OCI-M1 (cell line): ENCODE results near the gene PREX1.

Source experiments
- DNase-seq: peaks from one replicate; lab custom pipeline; 2025; lab: John Stamatoyannopoulos, UW

Gene PREX1

GRCh38 chr20:48682529-48683363, 145.1 kb downstream of the PREX1 start:
- DNase-seq, result peak; percentile 68

GRCh38 chr20:48681873-48682426, 145.8 kb downstream of the PREX1 start:
- DNase-seq, result no peak

- no peak for DNase-seq
Observed at GRCh38 chr20:48681201-48681872, 146.5 kb downstream of the PREX1 start.

GRCh38 chr20:48680650-48681049, 147.1 kb downstream of the PREX1 start:
- DNase-seq, result no peak

- DNase-seq, result no peak
Observed at GRCh38 chr20:48679599-48679998, 148.2 kb downstream of the PREX1 start.

- no peak for DNase-seq
Observed at GRCh38 chr20:48679011-48679410, 148.8 kb downstream of the PREX1 start.

- DNase-seq, result no peak
Observed at GRCh38 chr20:48678421-48678820, 149.4 kb downstream of the PREX1 start.

GRCh38 chr20:48676795-48677460, 150.9 kb downstream of the PREX1 start:
- DNase-seq, result no peak

- no peak for DNase-seq
Observed at GRCh38 chr20:48676125-48676524, 151.7 kb downstream of the PREX1 start.

- DNase-seq, result no peak
Observed at GRCh38 chr20:48674461-48674860, 153.3 kb downstream of the PREX1 start.

- no peak for DNase-seq
Observed at GRCh38 chr20:48673507-48673906, 154.3 kb downstream of the PREX1 start.

- no peak for DNase-seq
Observed at GRCh38 chr20:48672324-48672723, 155.5 kb downstream of the PREX1 start.

GRCh38 chr20:48671141-48671540, 156.7 kb downstream of the PREX1 start:
- DNase-seq, result no peak

GRCh38 chr20:48669946-48670605, 157.7 kb downstream of the PREX1 start:
- DNase-seq, result no peak

GRCh38 chr20:48668451-48668946, 159.3 kb downstream of the PREX1 start:
- no peak for DNase-seq

- no peak for DNase-seq
Observed at GRCh38 chr20:48667889-48668413, 159.8 kb downstream of the PREX1 start.

- no peak for DNase-seq
Observed at GRCh38 chr20:48667481-48667880, 160.3 kb downstream of the PREX1 start.

- no peak for DNase-seq
Observed at GRCh38 chr20:48665785-48666184, 162.0 kb downstream of the PREX1 start.

- no peak for DNase-seq
Observed at GRCh38 chr20:48662711-48663110, 165.1 kb downstream of the PREX1 start.

GRCh38 chr20:48661575-48662455, 166.0 kb downstream of the PREX1 start:
- no peak for DNase-seq

GRCh38 chr20:48660788-48661187, 167.0 kb downstream of the PREX1 start:
- DNase-seq, result no peak
